HCT116 (cell line): ENCODE measurements around the gene DNAH9. TPM values are rescaled to one million over a fixed set of nuclear protein-coding genes. Genes with fewer than 3 reads are reported as not detected.

ENCODE experiments used
- ATAC-seq: fragments of 200-7000 bp; cut with Tn5 transposase; 2 replicates; pipeline ENCODE4 v1.9.1; 2020; ENCODE audit warnings: mild to moderate bottlenecking, moderate library complexity
- Bru-seq: library from RNA; stranded (reverse); fragments of 400-500 nt; gene quantifications from one replicate; lab custom pipeline; 2021; lab: Mats Ljungman, UMichigan
- BruChase-seq, 2 experiments: library from RNA; stranded (reverse); fragments of 400-500 nt; gene quantifications; one replicate each; lab custom pipeline; 2021; lab: Mats Ljungman, UMichigan
- BruUV-seq: library from RNA; stranded (reverse); fragments of 400-500 nt; replicated peaks from 2 replicates; lab custom pipeline; 2021; lab: Mats Ljungman, UMichigan
- CTCF ChIA-PET: fragments of 300-600 bp; sonication (Branson Sonifier 250); formaldehyde crosslinking; loops from one replicate; lab custom pipeline; 2021; ENCODE audit warnings: antibody characterized with exemption; lab: Charles Lee
- POLR2A ChIA-PET: fragments of 300-600, 350-600 bp; sonication (Branson Sonifier 250); formaldehyde crosslinking; loops from one replicate; lab custom pipeline; 2021; ENCODE audit warnings: antibody characterized with exemption; lab: Charles Lee
- RAD21 ChIA-PET, 2 experiments: fragments of 300-600 bp; sonication (Branson Sonifier 250); formaldehyde crosslinking; loops; one replicate each; lab custom pipeline; 2023; ENCODE audit warnings: low total read pairs in 2 of 2; ENCODE audit not compliant: uncharacterized antibody in 2 of 2, unreplicated experiment in 2 of 2, low non-redundant PET in 1 of 2; lab: Charles Lee
- DNase-seq: peaks from one replicate; pipeline ENCODE4 v3.0.0-alpha.2; 2010; ENCODE audit warnings: low read depth, low spot score
- H2AFZ ChIP-seq: fragments of 200-600 bp; shearing (Covaris generic), sonication (generic); 2 replicates; pipeline ENCODE4 v1.6.1; 2017; ENCODE audit warnings: low read depth, mixed run types, mixed read lengths, antibody characterized with exemption, low read length; ENCODE audit not compliant: poor library complexity, severe bottlenecking
- H3K27ac ChIP-seq: 2 replicates; pipeline ENCODE4 v1.5.1; 2012; ENCODE audit warnings: low read depth, low read length
- H3K27me3 ChIP-seq: fragments of 200-600 bp; sonication (generic); 2 replicates; pipeline ENCODE4 v1.6.1; 2016; ENCODE audit warnings: mixed run types, low read length, mixed read lengths; ENCODE audit not compliant: insufficient read depth
- H3K36me3 ChIP-seq, 2 experiments: fragments of 200-500 bp in 1 of 2; fragments of 200-600 bp in 1 of 2; sonication (Bioruptor generic) in 1 of 2; sonication (generic) in 1 of 2; 2 replicates each; pipeline versions ENCODE4 v1.5.1 to v1.6.1; 2014 to 2016; ENCODE audit warnings: low read length in 2 of 2, inconsistent platforms in 1 of 2, mixed read lengths in 1 of 2, mixed run types in 1 of 2; ENCODE audit not compliant: insufficient read depth in 2 of 2, control insufficient read depth in 1 of 2
- H3K4me1 ChIP-seq, 2 experiments: fragments of 200-600 bp in 1 of 2; sonication (generic) in 1 of 2; 2 replicates each; pipeline versions ENCODE4 v1.5.1 to v1.6.1; 2012 to 2017; ENCODE audit warnings: low read length in 2 of 2, inconsistent platforms in 1 of 2, mild to moderate bottlenecking in 1 of 2, mixed read lengths in 1 of 2, mixed run types in 1 of 2, moderate library complexity in 1 of 2; ENCODE audit not compliant: insufficient read depth in 2 of 2, control insufficient read depth in 1 of 2
- H3K4me2 ChIP-seq: fragments of 200-600 bp; sonication (generic); 2 replicates; pipeline ENCODE4 v1.6.1; 2017; ENCODE audit warnings: mixed run types, low read length, mixed read lengths
- H3K4me3 ChIP-seq, 2 experiments: fragments of 200-600 bp in 1 of 2; sonication (generic) in 1 of 2; replicated peaks in 1 of 2; 2 replicates each; pipeline ENCODE4 v1.5.1; 2011 to 2016; ENCODE audit warnings: low read length in 2 of 2, control low read depth in 1 of 2, low read depth in 1 of 2, mild to moderate bottlenecking in 1 of 2, mixed read lengths in 1 of 2, mixed run types in 1 of 2
- H3K79me2 ChIP-seq: fragments of 200-600 bp; sonication (generic); 2 replicates; pipeline ENCODE4 v1.6.1; 2017; ENCODE audit warnings: mild to moderate bottlenecking, mixed run types, low read length, moderate library complexity, mixed read lengths; ENCODE audit not compliant: insufficient read depth
- H3K9ac ChIP-seq: fragments of 200-600 bp; sonication (generic); 2 replicates; pipeline ENCODE4 v1.6.1; 2016; ENCODE audit warnings: low read length, mixed read lengths
- H3K9me2 ChIP-seq: fragments of 200-600 bp; sonication (generic), shearing (Covaris generic); 2 replicates; pipeline ENCODE4 v1.6.1; 2017; ENCODE audit warnings: mixed run types, mild to moderate bottlenecking, moderate library complexity; ENCODE audit not compliant: insufficient read depth
- H3K9me3 ChIP-seq, 2 experiments: fragments of 200-500 bp in 1 of 2; fragments of 200-600 bp in 1 of 2; sonication (Bioruptor generic) in 1 of 2; sonication (generic) in 1 of 2; 2 replicates each; pipeline ENCODE4 v1.6.1; 2014 to 2017; ENCODE audit warnings: low read length in 2 of 2, mixed read lengths in 2 of 2, inconsistent platforms in 1 of 2, low read depth in 1 of 2, mild to moderate bottlenecking in 1 of 2, mixed run types in 1 of 2, moderate library complexity in 1 of 2; ENCODE audit not compliant: control insufficient read depth in 1 of 2, insufficient read depth in 1 of 2
- H4K20me1 ChIP-seq: fragments of 200-600 bp; sonication (generic), shearing (Covaris generic); 2 replicates; pipeline ENCODE4 v1.6.1; 2017; ENCODE audit warnings: mixed run types, mild to moderate bottlenecking, moderate library complexity; ENCODE audit not compliant: insufficient read depth
- ELF1 ChIP-seq: IDR thresholded peaks from 2 replicates; pipeline ENCODE4 v1.6.1; 2012; ENCODE audit warnings: low read depth, borderline replicate concordance
- FOSL1 ChIP-seq: IDR thresholded peaks from 2 replicates; pipeline ENCODE4 v1.6.1; 2012; ENCODE audit warnings: low read depth
- JUND ChIP-seq: IDR thresholded peaks from 2 replicates; pipeline ENCODE4 v1.6.1; 2012
- MAX ChIP-seq: IDR thresholded peaks from 2 replicates; pipeline ENCODE4 v1.6.1; 2012
- POLR2AphosphoS5 ChIP-seq: IDR thresholded peaks from 2 replicates; pipeline ENCODE4 v1.6.1; 2011; ENCODE audit warnings: mild to moderate bottlenecking, low read depth, low read length, moderate library complexity
- SIN3A ChIP-seq: IDR thresholded peaks from 2 replicates; pipeline ENCODE4 v1.6.1; 2012; ENCODE audit warnings: low read depth
- SP1 ChIP-seq: IDR thresholded peaks from 2 replicates; pipeline ENCODE4 v1.6.1; 2012; ENCODE audit warnings: low read depth
- TCF7L2 ChIP-seq: IDR thresholded peaks from 2 replicates; pipeline ENCODE4 v1.7.0; 2011; ENCODE audit warnings: borderline replicate concordance, inconsistent platforms; ENCODE audit not compliant: insufficient read depth, insufficient read length; ENCODE audit errors: extremely low read depth
- intact Hi-C: fragments of 100-400 bp; cut with micrococcal nuclease; formaldehyde crosslinking; loops from 2 replicates; pipeline ENCODE4 v1.10.0; 2022
- long read RNA-seq: library from polyadenylated mRNA; unstranded; transcript quantifications from one replicate; pipeline ENCODE4 v2.0.0, GENCODE V29; 2021; ENCODE audit not compliant: unreplicated experiment
- polyA plus RNA-seq: library from polyadenylated mRNA; unstranded; fragments of >200 nt; gene quantifications from 2 replicates; pipeline ENCODE4 v1.2.1, GENCODE V29; 2012; ENCODE audit warnings: missing spikeins
- total RNA-seq: library from RNA; stranded (reverse); gene quantifications from one replicate; pipeline ENCODE4 v1.2.1, GENCODE V29; 2021; ENCODE audit not compliant: unreplicated experiment
- TF ChIP-seq, protein P1 (sequence below): IDR thresholded peaks from 2 replicates; pipeline ENCODE4 v1.6.1; 2012

Gene DNAH9
- total RNA-seq: not detected
- 0.04 TPM in 1 of 2 replicates, not detected in the other for polyA plus RNA-seq
- Bru-seq, nascent RNA: percentile 4 among the genes with signal in this experiment
- BruChase-seq, experiment 1, labeled RNA remaining after a 6-hour chase: percentile 2 among the genes with signal in this experiment
- percentile 3 among the genes with signal in this experiment for BruChase-seq, experiment 2, labeled RNA remaining after a 2-hour chase
- long read RNA-seq, partial matches to known transcripts: 0 of 2 reads
- long read RNA-seq, other reads (novel, unspliced or antisense): 2 of 2 reads

DNA sequence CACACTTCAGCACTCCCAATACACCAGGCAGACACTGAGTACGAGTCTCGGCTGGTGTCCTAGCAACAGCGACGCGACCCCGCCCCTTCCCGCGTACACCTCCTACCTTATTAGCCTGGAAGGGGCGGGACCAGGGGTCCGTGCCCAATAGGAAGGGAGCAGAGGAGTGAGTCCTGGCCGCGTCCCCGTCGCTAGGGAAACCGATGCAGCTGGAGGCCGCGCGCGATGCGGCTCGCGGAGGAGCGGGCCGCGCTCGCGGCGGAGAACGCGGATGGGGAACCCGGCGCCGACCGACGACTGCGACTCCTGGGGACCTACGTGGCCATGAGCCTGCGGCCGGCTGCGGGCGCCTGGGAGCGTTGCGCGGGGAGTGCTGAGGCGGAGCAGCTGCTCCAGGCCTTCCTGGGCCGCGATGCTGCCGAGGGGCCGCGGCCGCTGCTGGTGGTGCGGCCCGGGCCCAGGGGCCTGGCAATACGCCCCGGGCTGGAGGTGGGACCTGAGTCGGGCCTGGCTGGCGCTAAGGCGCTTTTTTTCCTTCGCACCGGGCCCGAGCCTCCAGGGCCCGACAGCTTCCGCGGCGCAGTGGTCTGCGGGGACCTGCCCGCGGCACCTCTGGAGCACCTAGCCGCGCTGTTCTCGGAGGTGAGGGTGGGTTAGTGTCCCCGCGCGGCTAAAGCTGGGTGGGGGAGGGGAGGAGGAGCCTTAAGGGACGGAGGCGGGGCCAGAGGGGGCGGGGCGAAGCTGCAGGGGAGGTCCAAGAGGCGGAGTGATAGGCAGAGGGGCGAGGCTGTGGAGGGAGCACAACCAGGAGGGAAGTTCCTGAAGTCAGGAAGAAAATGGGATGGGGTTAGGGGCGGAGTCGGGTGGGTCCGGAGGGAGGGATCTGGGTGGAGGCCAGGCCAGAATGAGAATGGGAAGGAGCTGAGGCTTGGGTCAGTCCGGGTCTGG, at the start of gene DNAH9:
DNAH9 (plus strand) TSS at position 197 of the 948 bp plus-strand sequence; CDS start at position 226, 29 bp downstream.
- RAD21 ChIA-PET: no interaction called here
- Histone ChIP-seq H3K4me2 (no peak within 1 kb of the TSS), H3K79me2 (no peaks in the 10 kb centered on the region), H3K9me3 (peaks cover 0 to 9% of the 10 kb centered on the region in 2 experiments; a peak in 1 of 4 replicates), H3K4me3 (no peak within 1 kb of the TSS), H3K9me2 (no peaks in the 10 kb centered on the region), H3K9ac (no peak within 1 kb of the TSS), H2AFZ (no peak within 1 kb of the TSS), H3K4me1 (no peaks in the 10 kb centered on the region), H3K36me3 (no peaks in the 10 kb centered on the region), H3K27me3 (no peaks in the 10 kb centered on the region), H4K20me1 (no peaks in the 10 kb centered on the region), H3K27ac (no peak within 1 kb of the TSS)
- DNase-seq (no peak), ATAC-seq (no peak)
- CTCF ChIA-PET: no interaction called here
- no TSS peak for BruUV-seq
- intact Hi-C loops: no loop called here
- POLR2A ChIA-PET: no interaction called here
- TF ChIP-seq SP1 (no peak), FOSL1 (no peak), JUND (no peak)

- H3K4me3 ChIP-seq: no peak overlapping the region
- no peaks in the 10 kb centered on the region for H3K79me2 ChIP-seq
- intact Hi-C loops: no loop called here
- BruUV-seq: no TSS peak
- TF ChIP-seq TCF7L2 (no peak), POLR2AphosphoS5 (no peak), ELF1 (no peak), MAX (no peak), SIN3A (no peak)
- TF ChIP-seq, protein P1, sequence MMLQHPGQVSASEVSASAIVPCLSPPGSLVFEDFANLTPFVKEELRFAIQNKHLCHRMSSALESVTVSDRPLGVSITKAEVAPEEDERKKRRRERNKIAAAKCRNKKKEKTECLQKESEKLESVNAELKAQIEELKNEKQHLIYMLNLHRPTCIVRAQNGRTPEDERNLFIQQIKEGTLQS: no peak
- ChIA-PET RAD21 (no interaction called here), CTCF (no interaction called here), POLR2A (no interaction called here)
- H3K4me1 ChIP-seq: no peaks in the 10 kb centered on the region
- no peaks in the 10 kb centered on the region for H3K9me2 ChIP-seq
- no peaks in the 10 kb centered on the region for H4K20me1 ChIP-seq
- no peak overlapping the region for H3K27ac ChIP-seq
- H2AFZ ChIP-seq: no peak overlapping the region
- peaks cover 0 to 14% of the 10 kb centered on the region in 2 experiments; a peak in 2 of 4 replicates for H3K9me3 ChIP-seq
- H3K9ac ChIP-seq: no peak overlapping the region
- no peak overlapping the region for H3K4me2 ChIP-seq
- no peak for DNase-seq
- no peaks in the 10 kb centered on the region for H3K27me3 ChIP-seq
- no peak for ATAC-seq
- H3K36me3 ChIP-seq: no peaks in the 10 kb centered on the region
These were observed 47.8 kb upstream of the DNAH9 start for GRCh38 chr17:11550431-11550830.
